ENCODE data around the gene KRTAP22-1. TPM values are rescaled to one million over a fixed set of nuclear protein-coding genes. Genes with fewer than 3 reads are reported as not detected.

The KRTAP22-1 gene
- polyA plus RNA-seq, 1 donor = not detected

DNA sequence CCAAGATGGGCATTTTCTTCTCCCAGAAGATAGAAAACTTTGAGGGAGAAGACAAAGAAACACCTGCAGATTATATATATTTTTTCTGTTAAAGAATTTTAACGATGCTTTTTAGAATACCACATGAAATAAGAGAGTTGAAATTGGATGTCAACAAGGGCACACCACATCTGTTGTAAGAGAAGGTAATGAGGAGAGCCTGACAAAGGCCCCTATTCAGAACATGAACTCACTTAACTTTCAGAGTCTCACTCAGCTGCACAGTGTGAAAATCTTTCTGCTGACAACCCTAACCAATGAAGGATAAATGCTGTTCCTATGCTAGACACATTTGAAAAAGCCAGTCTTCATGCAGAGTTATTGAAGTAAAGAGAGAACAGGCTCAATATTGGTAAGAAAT is 18.0 kb upstream of the KRTAP22-1 start:
- no peak overlapping the region for H3K27ac ChIP-seq (ENCODE audit: low read length)
- 100% methylated on average over 1 of the region's 1 CpG for WGBS (ENCODE audit: insufficient coverage, low lambda C conversion rate)
- DNase-seq = no peak
- H3K9me3 ChIP-seq (ENCODE audit: control insufficient read depth, low read depth, low read length) = no peaks in the 10 kb centered on the region
- H3K4me1 ChIP-seq (ENCODE audit: control insufficient read depth, insufficient read depth, low read length) = no peaks in the 10 kb centered on the region
- H3K4me3 ChIP-seq (ENCODE audit: low read length) = no peak overlapping the region
- no peaks in the 10 kb centered on the region for H3K36me3 ChIP-seq (ENCODE audit: control insufficient read depth, insufficient read depth, low read length)
- no peaks in the 10 kb centered on the region for H3K27me3 ChIP-seq (ENCODE audit: control insufficient read depth, insufficient read depth, low read length)

DNA sequence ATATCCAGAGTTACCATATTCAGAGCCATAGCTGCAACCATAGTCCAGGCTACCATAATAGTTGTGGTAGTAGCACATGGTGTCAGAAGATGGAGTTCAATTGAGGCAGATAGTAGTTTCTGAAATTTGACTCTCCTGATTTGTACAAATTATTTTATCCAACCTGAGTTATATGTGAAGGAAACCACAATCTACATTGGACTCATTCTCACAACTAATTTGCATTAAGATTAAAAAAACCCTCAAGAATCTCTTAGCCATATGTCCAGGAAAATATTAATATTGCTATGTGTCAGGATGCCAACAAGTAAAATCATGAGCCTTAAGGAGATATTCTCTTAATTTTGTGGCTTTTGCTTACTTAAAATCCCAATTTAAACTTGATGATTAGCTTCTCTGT is 10.6 kb upstream of the KRTAP22-1 start, which contains the start of gene KRTAP22-2:
Gene KRTAP22-2, minus strand, starts transcription at position 101 of the 400 bp plus-strand sequence.
- no peak for DNase-seq
- Histone ChIP-seq H3K36me3 (ENCODE audit: control insufficient read depth, insufficient read depth, low read length) (no peaks in the 10 kb centered on the region), H3K4me1 (ENCODE audit: control insufficient read depth, insufficient read depth, low read length) (no peaks in the 10 kb centered on the region), H3K9me3 (ENCODE audit: control insufficient read depth, low read depth, low read length) (peaks cover 2% of the 10 kb centered on the region), H3K27me3 (ENCODE audit: control insufficient read depth, insufficient read depth, low read length) (no peaks in the 10 kb centered on the region), H3K4me3 (ENCODE audit: low read length) (no peak within 1 kb of the TSS), H3K27ac (ENCODE audit: low read length) (no peak within 1 kb of the TSS)

DNA sequence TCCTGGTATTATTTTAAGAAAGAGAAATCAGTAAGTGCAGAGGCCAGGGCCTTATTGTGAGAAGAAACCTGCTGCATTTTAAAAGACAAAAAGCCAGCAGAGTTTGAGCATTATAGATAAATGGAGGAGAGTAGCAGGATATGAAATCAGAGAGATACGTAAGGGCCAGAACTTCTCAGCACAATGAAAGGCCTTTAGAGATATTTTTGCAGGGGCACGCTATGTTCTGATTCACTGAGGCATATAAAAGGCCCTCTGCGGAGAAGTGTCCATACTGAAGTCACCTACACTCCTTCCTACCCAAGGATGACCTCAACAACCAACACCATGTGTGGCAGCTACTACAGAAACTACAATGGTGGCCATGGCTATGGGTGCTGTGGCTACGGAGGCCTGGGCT is 8.7 kb upstream of the KRTAP22-1 start, which contains the start of gene KRTAP6-3:
Gene KRTAP6-3, plus strand, starts transcription at position 301 of the 400 bp plus-strand sequence. Its CDS starts 6 bp downstream, at position 307.
- H3K4me1 ChIP-seq (ENCODE audit: control insufficient read depth, insufficient read depth, low read length) = no peaks in the 10 kb centered on the region
- peaks cover 2% of the 10 kb centered on the region for H3K9me3 ChIP-seq (ENCODE audit: control insufficient read depth, low read depth, low read length)
- H3K27me3 ChIP-seq (ENCODE audit: control insufficient read depth, insufficient read depth, low read length) = no peaks in the 10 kb centered on the region
- H3K36me3 ChIP-seq (ENCODE audit: control insufficient read depth, insufficient read depth, low read length) = no peaks in the 10 kb centered on the region
- no peak within 1 kb of the TSS for H3K4me3 ChIP-seq (ENCODE audit: low read length)
- DNase-seq = no peak
- no peak within 1 kb of the TSS for H3K27ac ChIP-seq (ENCODE audit: low read length)
- no CpG with 5 or more reads among the region's 4 CpGs for WGBS (ENCODE audit: insufficient coverage, low lambda C conversion rate)

DNA sequence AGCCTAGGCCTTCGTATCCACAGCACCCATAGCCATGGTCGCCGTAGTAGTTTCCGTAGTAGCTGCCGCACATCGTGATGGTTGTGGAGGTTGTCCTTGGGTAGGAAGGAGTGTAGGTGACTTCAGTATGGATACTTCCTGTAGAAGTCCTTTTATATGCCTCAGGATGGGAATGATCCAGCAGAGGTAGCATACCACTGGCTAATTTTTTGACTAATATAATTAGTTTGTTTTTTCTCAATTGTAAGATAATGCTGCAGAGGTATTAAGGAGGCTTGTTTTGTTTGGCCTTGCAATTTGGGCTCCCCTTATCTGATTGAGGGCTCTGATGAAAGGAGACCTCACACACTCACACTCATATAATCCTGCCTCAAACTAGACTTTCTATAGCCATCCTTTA is 2.1 kb upstream of the KRTAP22-1 start, which contains the start of gene KRTAP6-2:
Gene KRTAP6-2, minus strand, starts transcription at position 101 of the 400 bp plus-strand sequence. Its CDS starts 28 bp downstream, at position 73.
- no peaks in the 10 kb centered on the region for H3K4me1 ChIP-seq (ENCODE audit: control insufficient read depth, insufficient read depth, low read length)
- no peak within 1 kb of the TSS for H3K27ac ChIP-seq (ENCODE audit: low read length)
- no CpG with 5 or more reads among the region's 6 CpGs for WGBS (ENCODE audit: insufficient coverage, low lambda C conversion rate)
- no peak within 1 kb of the TSS for H3K4me3 ChIP-seq (ENCODE audit: low read length)
- no peaks in the 10 kb centered on the region for H3K27me3 ChIP-seq (ENCODE audit: control insufficient read depth, insufficient read depth, low read length)
- DNase-seq = no peak
- no peaks in the 10 kb centered on the region for H3K36me3 ChIP-seq (ENCODE audit: control insufficient read depth, insufficient read depth, low read length)
- H3K9me3 ChIP-seq (ENCODE audit: control insufficient read depth, low read depth, low read length) = no peaks in the 10 kb centered on the region

DNA sequence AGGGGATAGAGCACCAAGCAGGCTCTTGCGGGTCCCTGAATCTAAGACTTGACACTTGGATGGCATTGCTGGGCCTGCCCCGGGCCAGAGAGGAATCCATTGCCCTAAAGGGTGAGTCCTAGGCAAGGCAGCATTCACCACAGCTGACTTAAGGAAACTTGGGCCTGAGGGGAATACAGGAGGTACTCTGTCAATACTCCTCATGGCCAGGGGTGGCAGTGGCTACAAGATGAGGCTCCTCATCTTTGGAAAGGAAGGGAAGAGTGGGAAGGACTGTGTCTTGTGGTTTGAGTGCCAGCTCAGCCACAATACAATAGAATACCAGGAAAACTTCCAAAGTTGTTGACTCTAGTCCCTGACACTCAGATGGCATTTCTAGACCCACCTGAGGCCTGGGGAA is 5.1 kb downstream of the KRTAP22-1 start:
- Histone ChIP-seq H3K27me3 (ENCODE audit: control insufficient read depth, insufficient read depth, low read length) (no peaks in the 10 kb centered on the region), H3K9me3 (ENCODE audit: control insufficient read depth, low read depth, low read length) (peaks cover 3% of the 10 kb centered on the region), H3K27ac (ENCODE audit: low read length) (no peak overlapping the region), H3K4me1 (ENCODE audit: control insufficient read depth, insufficient read depth, low read length) (no peaks in the 10 kb centered on the region), H3K4me3 (ENCODE audit: low read length) (no peak overlapping the region), H3K36me3 (ENCODE audit: control insufficient read depth, insufficient read depth, low read length) (no peaks in the 10 kb centered on the region)
- no peak for DNase-seq
- WGBS (ENCODE audit: insufficient coverage, low lambda C conversion rate) = 100% methylated on average over 1 of the region's 2 CpGs

DNA sequence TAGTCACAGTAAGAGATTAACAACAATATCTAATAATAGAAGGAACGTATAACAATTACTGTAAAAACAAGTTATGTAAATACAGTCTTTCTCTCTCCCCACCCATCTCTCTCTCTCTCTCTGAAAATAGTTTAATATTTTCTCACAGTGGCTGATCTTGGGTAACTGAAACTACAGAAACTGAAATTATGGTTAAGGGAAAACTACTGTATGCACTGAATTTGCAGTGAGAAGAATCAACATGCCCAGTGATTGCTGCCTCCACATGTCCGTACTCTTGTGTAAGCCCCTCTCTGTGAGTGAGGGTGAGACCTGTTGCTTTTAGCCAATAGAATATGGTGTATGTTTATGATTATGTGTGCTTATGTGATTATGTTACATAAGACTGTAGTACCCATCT is 11.2 kb downstream of the KRTAP22-1 start:
- no peaks in the 10 kb centered on the region for H3K4me1 ChIP-seq (ENCODE audit: control insufficient read depth, insufficient read depth, low read length)
- H3K4me3 ChIP-seq (ENCODE audit: low read length) = no peak overlapping the region
- no peaks in the 10 kb centered on the region for H3K27me3 ChIP-seq (ENCODE audit: control insufficient read depth, insufficient read depth, low read length)
- DNase-seq = no peak
- WGBS (ENCODE audit: insufficient coverage, low lambda C conversion rate) = 80% methylated on average over 1 of the region's 2 CpGs
- no peak overlapping the region for H3K27ac ChIP-seq (ENCODE audit: low read length)
- H3K9me3 ChIP-seq (ENCODE audit: control insufficient read depth, low read depth, low read length) = peaks cover 3% of the 10 kb centered on the region
- no peaks in the 10 kb centered on the region for H3K36me3 ChIP-seq (ENCODE audit: control insufficient read depth, insufficient read depth, low read length)

DNA sequence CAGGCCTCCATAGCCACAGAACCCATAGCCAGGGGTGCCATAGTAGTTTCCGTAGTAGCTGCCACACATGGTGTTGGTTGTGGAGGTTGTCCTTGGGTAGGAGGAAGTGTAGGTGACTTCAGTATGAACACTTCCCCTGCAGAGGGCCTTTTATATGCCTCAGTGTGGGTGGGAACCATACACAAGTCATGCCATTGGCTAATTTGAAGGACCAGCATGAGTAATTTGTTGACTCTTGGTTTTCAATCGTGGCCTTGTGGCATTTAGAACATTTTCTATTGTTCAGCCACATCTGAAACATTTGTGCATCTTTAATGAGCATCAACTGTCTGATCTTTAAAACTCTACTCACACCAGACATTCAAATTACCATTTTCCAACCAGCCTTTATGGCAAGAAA is 12.9 kb downstream of the KRTAP22-1 start, which contains the start of gene KRTAP6-1:
Gene KRTAP6-1, minus strand, starts transcription at position 95 of the 400 bp plus-strand sequence. Its CDS starts 26 bp downstream, at position 69.
- Histone ChIP-seq H3K9me3 (ENCODE audit: control insufficient read depth, low read depth, low read length) (peaks cover 3% of the 10 kb centered on the region), H3K27me3 (ENCODE audit: control insufficient read depth, insufficient read depth, low read length) (no peaks in the 10 kb centered on the region), H3K4me1 (ENCODE audit: control insufficient read depth, insufficient read depth, low read length) (no peaks in the 10 kb centered on the region), H3K27ac (ENCODE audit: low read length) (no peak within 1 kb of the TSS), H3K36me3 (ENCODE audit: control insufficient read depth, insufficient read depth, low read length) (no peaks in the 10 kb centered on the region), H3K4me3 (ENCODE audit: low read length) (no peak within 1 kb of the TSS)
- WGBS (ENCODE audit: insufficient coverage, low lambda C conversion rate) = no CpG with 5 or more reads among the region's 2 CpGs
- no peak for DNase-seq

DNA sequence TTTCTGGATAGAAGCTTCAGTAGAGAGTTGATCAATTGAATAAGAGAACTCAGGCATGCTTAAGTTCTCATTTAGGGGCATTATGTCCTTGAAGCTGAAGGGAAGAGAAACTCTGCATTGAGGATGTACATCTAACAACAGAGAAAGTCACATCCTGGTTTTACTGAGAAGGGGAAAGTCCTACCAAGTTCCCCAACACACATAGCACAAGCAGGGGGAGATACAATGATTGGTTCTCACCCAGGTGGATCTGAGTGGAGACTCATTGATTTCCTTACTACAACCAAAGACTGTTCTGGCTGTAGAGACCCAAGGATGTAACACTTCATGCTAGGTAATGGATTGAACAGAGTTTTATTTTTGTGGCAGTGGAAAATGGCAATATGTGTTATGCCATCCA is 14.3 kb downstream of the KRTAP22-1 start:
- Histone ChIP-seq H3K9me3 (ENCODE audit: control insufficient read depth, low read depth, low read length) (peaks cover 3% of the 10 kb centered on the region), H3K36me3 (ENCODE audit: control insufficient read depth, insufficient read depth, low read length) (no peaks in the 10 kb centered on the region), H3K4me3 (ENCODE audit: low read length) (no peak overlapping the region), H3K27me3 (ENCODE audit: control insufficient read depth, insufficient read depth, low read length) (no peaks in the 10 kb centered on the region), H3K27ac (ENCODE audit: low read length) (no peak overlapping the region), H3K4me1 (ENCODE audit: control insufficient read depth, insufficient read depth, low read length) (no peaks in the 10 kb centered on the region)
- DNase-seq = no peak

DNA sequence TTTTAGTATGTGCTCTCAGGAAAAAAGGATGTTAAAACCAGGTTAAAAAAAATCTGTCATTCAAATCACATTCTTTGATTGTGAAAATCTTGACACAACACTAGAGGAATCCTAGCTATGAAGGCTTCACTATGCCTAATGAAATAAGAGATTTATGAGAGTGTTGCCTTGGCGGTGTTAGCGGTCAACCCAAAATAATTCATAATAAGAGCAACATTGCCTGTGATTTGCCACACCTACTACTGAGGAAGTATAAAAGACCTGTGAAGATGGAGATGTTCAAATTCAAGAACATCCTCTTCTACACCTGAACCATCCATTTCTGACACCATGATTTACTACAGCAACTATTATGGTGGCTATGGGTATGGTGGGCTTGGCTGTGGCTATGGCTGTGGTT is 15.2 kb downstream of the KRTAP22-1 start, which contains the start of gene KRTAP20-1:
Gene KRTAP20-1, plus strand, starts transcription at position 301 of the 400 bp plus-strand sequence. Its CDS starts 30 bp downstream, at position 331.
- DNase-seq = no peak
- no peak within 1 kb of the TSS for H3K27ac ChIP-seq (ENCODE audit: low read length)
- H3K9me3 ChIP-seq (ENCODE audit: control insufficient read depth, low read depth, low read length) = peaks cover 3% of the 10 kb centered on the region
- no peaks in the 10 kb centered on the region for H3K36me3 ChIP-seq (ENCODE audit: control insufficient read depth, insufficient read depth, low read length)
- H3K4me1 ChIP-seq (ENCODE audit: control insufficient read depth, insufficient read depth, low read length) = no peaks in the 10 kb centered on the region
- no peaks in the 10 kb centered on the region for H3K27me3 ChIP-seq (ENCODE audit: control insufficient read depth, insufficient read depth, low read length)
- no peak within 1 kb of the TSS for H3K4me3 ChIP-seq (ENCODE audit: low read length)
- 80% methylated on average over 1 of the region's 2 CpGs for WGBS (ENCODE audit: insufficient coverage, low lambda C conversion rate)

DNA sequence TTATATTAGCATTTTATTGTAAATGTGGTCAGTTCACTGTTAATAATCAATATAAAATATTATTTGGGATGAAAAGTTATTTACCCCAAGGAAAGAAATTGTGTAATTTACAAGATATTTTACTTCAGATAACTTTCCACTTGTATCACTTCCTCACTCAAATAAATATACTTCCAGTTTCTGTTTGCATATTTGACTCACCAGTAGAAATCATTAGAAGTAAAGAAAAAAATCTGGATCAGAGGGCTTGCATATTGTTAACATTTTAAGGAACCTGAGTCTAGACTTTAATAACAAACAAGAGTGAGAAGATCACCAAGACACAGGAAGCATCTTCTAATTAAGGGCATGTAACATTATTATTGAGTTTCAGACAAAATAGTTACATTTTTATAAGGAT is 19.2 kb downstream of the KRTAP22-1 start:
- Histone ChIP-seq H3K27me3 (ENCODE audit: control insufficient read depth, insufficient read depth, low read length) (no peaks in the 10 kb centered on the region), H3K27ac (ENCODE audit: low read length) (no peak overlapping the region), H3K4me1 (ENCODE audit: control insufficient read depth, insufficient read depth, low read length) (no peaks in the 10 kb centered on the region), H3K4me3 (ENCODE audit: low read length) (no peak overlapping the region), H3K36me3 (ENCODE audit: control insufficient read depth, insufficient read depth, low read length) (no peaks in the 10 kb centered on the region), H3K9me3 (ENCODE audit: control insufficient read depth, low read depth, low read length) (no peaks in the 10 kb centered on the region)
- no peak for DNase-seq

DNA sequence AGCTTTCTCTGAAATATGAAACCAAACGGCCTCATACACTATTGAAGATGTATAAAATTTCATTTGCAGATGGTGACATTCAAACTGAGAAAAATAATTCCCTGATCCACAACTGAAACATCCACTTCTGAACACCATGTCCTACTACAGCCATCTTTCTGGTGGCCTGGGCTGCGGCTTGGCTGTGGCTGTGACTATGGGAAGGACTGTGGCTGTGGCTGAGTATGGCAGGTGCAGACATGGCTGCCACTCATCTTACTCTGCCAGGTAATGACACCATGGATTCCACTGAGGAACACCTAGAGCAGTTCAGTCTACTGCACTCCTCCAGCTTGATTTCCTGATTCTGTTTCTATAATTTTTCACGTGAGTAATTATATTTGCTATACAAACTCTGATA is 19.6 kb downstream of the KRTAP22-1 start, which contains the start of gene KRTAP20-4:
Gene KRTAP20-4, plus strand, starts transcription at position 106 of the 400 bp plus-strand sequence.
- H3K27me3 ChIP-seq (ENCODE audit: control insufficient read depth, insufficient read depth, low read length) = no peaks in the 10 kb centered on the region
- H3K4me3 ChIP-seq (ENCODE audit: low read length) = no peak within 1 kb of the TSS
- 100% methylated on average over 1 of the region's 3 CpGs for WGBS (ENCODE audit: insufficient coverage, low lambda C conversion rate)
- DNase-seq = no peak
- H3K27ac ChIP-seq (ENCODE audit: low read length) = no peak within 1 kb of the TSS
- H3K9me3 ChIP-seq (ENCODE audit: control insufficient read depth, low read depth, low read length) = no peaks in the 10 kb centered on the region
- H3K4me1 ChIP-seq (ENCODE audit: control insufficient read depth, insufficient read depth, low read length) = no peaks in the 10 kb centered on the region
- no peaks in the 10 kb centered on the region for H3K36me3 ChIP-seq (ENCODE audit: control insufficient read depth, insufficient read depth, low read length)

Measured in large intestine (tissue), 3 donors.